ES-I3 (cell line): ENCODE measurements around the gene MDFI.

Experiments used
- H3K36me3 ChIP-seq: 2 replicates; pipeline ENCODE4 v1.6.1; 2013; ENCODE audit warnings: mild to moderate bottlenecking, low read length, control low read depth, moderate library complexity; ENCODE audit not compliant: insufficient read depth
- H3K4me1 ChIP-seq: 2 replicates; pipeline ENCODE4 v1.6.1; 2013; ENCODE audit warnings: mild to moderate bottlenecking, control low read depth, low read length; ENCODE audit not compliant: insufficient read depth
- H3K9ac ChIP-seq: 2 replicates; pipeline ENCODE4 v1.6.1; 2013; ENCODE audit warnings: low read depth, mild to moderate bottlenecking, low read length, moderate library complexity
- H3K9me3 ChIP-seq: 2 replicates; pipeline ENCODE4 v1.6.1; 2013; ENCODE audit warnings: mild to moderate bottlenecking, low read length, moderate library complexity; ENCODE audit not compliant: control insufficient read depth, insufficient read depth

Gene MDFI

GRCh38 chr6:41597246-41598000 lies 40.8 kb upstream of the MDFI start:
- H3K9me3 ChIP-seq, result no peaks in the 10 kb centered on the region
- no peaks in the 10 kb centered on the region for H3K36me3 ChIP-seq
- no peak overlapping the region for H3K9ac ChIP-seq
- H3K4me1 ChIP-seq, result peaks cover 31% of the 10 kb centered on the region; the same call in 1 of the 2 replicates

GRCh38 chr6:41598670-41599014 lies 39.6 kb upstream of the MDFI start:
- H3K9me3 ChIP-seq, result no peaks in the 10 kb centered on the region
- no peak overlapping the region for H3K9ac ChIP-seq
- peaks cover 36% of the 10 kb centered on the region; the same call in 1 of the 2 replicates for H3K4me1 ChIP-seq
- H3K36me3 ChIP-seq, result no peaks in the 10 kb centered on the region

- Histone ChIP-seq H3K4me1 (peaks cover 36% of the 10 kb centered on the region; the same call in 1 of the 2 replicates), H3K9me3 (no peaks in the 10 kb centered on the region), H3K9ac (no peak overlapping the region), H3K36me3 (no peaks in the 10 kb centered on the region)
These were observed 39.0 kb upstream of the MDFI start for GRCh38 chr6:41599015-41599851.

- Histone ChIP-seq H3K9ac (no peak overlapping the region; the same call in 1 of the 2 replicates), H3K36me3 (no peaks in the 10 kb centered on the region), H3K4me1 (peaks cover 36% of the 10 kb centered on the region; the same call in 1 of the 2 replicates), H3K9me3 (no peaks in the 10 kb centered on the region)
These were observed 38.3 kb upstream of the MDFI start for GRCh38 chr6:41599852-41600445.

GRCh38 chr6:41600499-41601247 lies 37.6 kb upstream of the MDFI start:
- H3K36me3 ChIP-seq, result no peaks in the 10 kb centered on the region
- H3K9ac ChIP-seq, result no peak overlapping the region
- no peaks in the 10 kb centered on the region for H3K9me3 ChIP-seq
- H3K4me1 ChIP-seq, result peaks cover 36% of the 10 kb centered on the region; the same call in 1 of the 2 replicates

- H3K9me3 ChIP-seq, result no peaks in the 10 kb centered on the region
- H3K36me3 ChIP-seq, result no peaks in the 10 kb centered on the region
- peaks cover 36% of the 10 kb centered on the region; the same call in 1 of the 2 replicates for H3K4me1 ChIP-seq
- H3K9ac ChIP-seq, result no peak overlapping the region
These were observed 37.1 kb upstream of the MDFI start for GRCh38 chr6:41601248-41601549.

GRCh38 chr6:41602422-41602743 lies 35.9 kb upstream of the MDFI start:
- Histone ChIP-seq H3K9me3 (no peaks in the 10 kb centered on the region), H3K4me1 (peaks cover 27% of the 10 kb centered on the region; the same call in 1 of the 2 replicates), H3K36me3 (no peaks in the 10 kb centered on the region), H3K9ac (no peak overlapping the region)

- Histone ChIP-seq H3K36me3 (no peaks in the 10 kb centered on the region), H3K9ac (peak overlapping the region; percentile 59), H3K9me3 (no peaks in the 10 kb centered on the region), H3K4me1 (peaks cover 27% of the 10 kb centered on the region; the same call in 1 of the 2 replicates)
These were observed 35.2 kb upstream of the MDFI start for GRCh38 chr6:41602864-41603608.

- Histone ChIP-seq H3K9ac (no peak overlapping the region), H3K9me3 (no peaks in the 10 kb centered on the region), H3K4me1 (peaks cover 25% of the 10 kb centered on the region; the same call in 1 of the 2 replicates), H3K36me3 (no peaks in the 10 kb centered on the region)
These were observed 34.3 kb upstream of the MDFI start for GRCh38 chr6:41604006-41604405.

GRCh38 chr6:41605649-41606048 lies 32.6 kb upstream of the MDFI start:
- H3K4me1 ChIP-seq, result peaks cover 14% of the 10 kb centered on the region; the same call in 1 of the 2 replicates
- no peaks in the 10 kb centered on the region for H3K9me3 ChIP-seq
- H3K9ac ChIP-seq, result no peak overlapping the region
- no peaks in the 10 kb centered on the region for H3K36me3 ChIP-seq

- no peak overlapping the region for H3K9ac ChIP-seq
- no peaks in the 10 kb centered on the region for H3K36me3 ChIP-seq
- peaks cover 10% of the 10 kb centered on the region; the same call in 1 of the 2 replicates for H3K4me1 ChIP-seq
- H3K9me3 ChIP-seq, result no peaks in the 10 kb centered on the region
These were observed 31.2 kb upstream of the MDFI start for GRCh38 chr6:41607036-41607435.

GRCh38 chr6:41607736-41608135 lies 30.5 kb upstream of the MDFI start:
- Histone ChIP-seq H3K36me3 (no peaks in the 10 kb centered on the region), H3K9me3 (no peaks in the 10 kb centered on the region), H3K9ac (no peak overlapping the region), H3K4me1 (peaks cover 3% of the 10 kb centered on the region; the same call in 1 of the 2 replicates)

- no peak overlapping the region for H3K9ac ChIP-seq
- no peaks in the 10 kb centered on the region for H3K36me3 ChIP-seq
- peaks cover 3% of the 10 kb centered on the region; the same call in 1 of the 2 replicates for H3K9me3 ChIP-seq
- H3K4me1 ChIP-seq, result no peaks in the 10 kb centered on the region
These were observed 29.7 kb upstream of the MDFI start for GRCh38 chr6:41608443-41609151.
